ENCODE results near the gene PTPRT.

The PTPRT gene

GRCh38 chr20:43189554-43190331, at the start of gene PTPRT:
Gene PTPRT (minus strand): TSS chr20:43189906. CDS start chr20:43189733, 173 bp downstream.
- DNase-seq (ENCODE audit: low spot score) = no peak

- no peak for DNase-seq (ENCODE audit: low spot score)
Measured at GRCh38 chr20:43238833-43239232, 49.1 kb upstream of the PTPRT start.

- DNase-seq (ENCODE audit: low spot score) = no peak
Measured at GRCh38 chr20:43238266-43238665, 48.6 kb upstream of the PTPRT start.

- DNase-seq (ENCODE audit: low spot score) = no peak
Measured at GRCh38 chr20:43237651-43238168, 48.0 kb upstream of the PTPRT start.

GRCh38 chr20:43235998-43236397, 46.3 kb upstream of the PTPRT start:
- DNase-seq (ENCODE audit: low spot score) = no peak

GRCh38 chr20:43231829-43232228, 42.1 kb upstream of the PTPRT start:
- DNase-seq (ENCODE audit: low spot score) = no peak

- no peak for DNase-seq (ENCODE audit: low spot score)
Measured at GRCh38 chr20:43229696-43230095, 40.0 kb upstream of the PTPRT start.

- peak; percentile 79 for DNase-seq (ENCODE audit: low spot score)
Measured at GRCh38 chr20:43220612-43221011, 30.9 kb upstream of the PTPRT start.

- DNase-seq (ENCODE audit: low spot score) = no peak
Measured at GRCh38 chr20:43210901-43211300, 21.2 kb upstream of the PTPRT start.

GRCh38 chr20:43209831-43210230, 20.1 kb upstream of the PTPRT start:
- no peak for DNase-seq (ENCODE audit: low spot score)

- DNase-seq (ENCODE audit: low spot score) = no peak
Measured at GRCh38 chr20:43205699-43206098, 16.0 kb upstream of the PTPRT start.

GRCh38 chr20:43202100-43202499, 12.4 kb upstream of the PTPRT start:
- no peak for DNase-seq (ENCODE audit: low spot score)

- no peak for DNase-seq (ENCODE audit: low spot score)
Measured at GRCh38 chr20:43198607-43199006, 8.9 kb upstream of the PTPRT start.

- no peak for DNase-seq (ENCODE audit: low spot score)
Measured at GRCh38 chr20:43196243-43196642, 6.5 kb upstream of the PTPRT start.

GRCh38 chr20:43194137-43194536, 4.4 kb upstream of the PTPRT start:
- DNase-seq (ENCODE audit: low spot score) = no peak

- DNase-seq (ENCODE audit: low spot score) = no peak
Measured at GRCh38 chr20:43193443-43193842, 3.7 kb upstream of the PTPRT start.

GRCh38 chr20:43191946-43192863, 2.5 kb upstream of the PTPRT start:
- peak; percentile 39 for DNase-seq (ENCODE audit: low spot score)

GRCh38 chr20:43191143-43191542, 1.4 kb upstream of the PTPRT start:
- DNase-seq (ENCODE audit: low spot score) = no peak

GRCh38 chr20:43190332-43190953, 737 bp upstream of the PTPRT start:
- no peak for DNase-seq (ENCODE audit: low spot score)

- DNase-seq (ENCODE audit: low spot score) = no peak
Measured at GRCh38 chr20:43188861-43189553, 699 bp downstream of the PTPRT start.

- DNase-seq (ENCODE audit: low spot score) = no peak
Measured at GRCh38 chr20:43188234-43188653, 1.5 kb downstream of the PTPRT start.
